GM12873 (cell line): ENCODE measurements around the gene DNAH14.

ENCODE experiments used
- TF ChIP-seq, protein P1 (sequence below): IDR thresholded peaks from 2 replicates; pipeline ENCODE4 v1.5.1; 2012; ENCODE audit warnings: low read depth, mild to moderate bottlenecking, moderate library complexity, low read length, control low read depth; ENCODE audit not compliant: insufficient read depth; ENCODE audit errors: missing control alignments

The DNAH14 gene

DNA sequence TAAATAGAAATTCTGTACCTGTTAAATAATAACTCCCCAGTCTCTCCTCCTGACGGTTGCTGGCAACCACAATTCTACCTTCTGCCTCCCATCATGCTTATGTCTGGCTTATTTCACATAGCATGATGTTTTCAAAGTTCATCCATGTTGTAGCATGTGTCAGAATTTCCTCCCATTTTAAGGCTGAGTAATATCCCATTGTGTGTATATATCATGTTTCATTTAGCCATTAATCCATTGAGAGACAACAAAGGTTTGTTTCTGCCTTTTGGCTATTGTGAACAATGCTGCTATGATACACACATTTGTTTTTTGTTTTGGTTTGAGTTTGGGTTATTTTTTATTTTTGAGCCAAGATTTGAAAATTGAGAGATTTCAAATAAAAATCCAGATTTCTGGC is 426.4 kb downstream of the DNAH14 start:
- TF ChIP-seq, protein P1, sequence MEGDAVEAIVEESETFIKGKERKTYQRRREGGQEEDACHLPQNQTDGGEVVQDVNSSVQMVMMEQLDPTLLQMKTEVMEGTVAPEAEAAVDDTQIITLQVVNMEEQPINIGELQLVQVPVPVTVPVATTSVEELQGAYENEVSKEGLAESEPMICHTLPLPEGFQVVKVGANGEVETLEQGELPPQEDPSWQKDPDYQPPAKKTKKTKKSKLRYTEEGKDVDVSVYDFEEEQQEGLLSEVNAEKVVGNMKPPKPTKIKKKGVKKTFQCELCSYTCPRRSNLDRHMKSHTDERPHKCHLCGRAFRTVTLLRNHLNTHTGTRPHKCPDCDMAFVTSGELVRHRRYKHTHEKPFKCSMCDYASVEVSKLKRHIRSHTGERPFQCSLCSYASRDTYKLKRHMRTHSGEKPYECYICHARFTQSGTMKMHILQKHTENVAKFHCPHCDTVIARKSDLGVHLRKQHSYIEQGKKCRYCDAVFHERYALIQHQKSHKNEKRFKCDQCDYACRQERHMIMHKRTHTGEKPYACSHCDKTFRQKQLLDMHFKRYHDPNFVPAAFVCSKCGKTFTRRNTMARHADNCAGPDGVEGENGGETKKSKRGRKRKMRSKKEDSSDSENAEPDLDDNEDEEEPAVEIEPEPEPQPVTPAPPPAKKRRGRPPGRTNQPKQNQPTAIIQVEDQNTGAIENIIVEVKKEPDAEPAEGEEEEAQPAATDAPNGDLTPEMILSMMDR = no peak

DNA sequence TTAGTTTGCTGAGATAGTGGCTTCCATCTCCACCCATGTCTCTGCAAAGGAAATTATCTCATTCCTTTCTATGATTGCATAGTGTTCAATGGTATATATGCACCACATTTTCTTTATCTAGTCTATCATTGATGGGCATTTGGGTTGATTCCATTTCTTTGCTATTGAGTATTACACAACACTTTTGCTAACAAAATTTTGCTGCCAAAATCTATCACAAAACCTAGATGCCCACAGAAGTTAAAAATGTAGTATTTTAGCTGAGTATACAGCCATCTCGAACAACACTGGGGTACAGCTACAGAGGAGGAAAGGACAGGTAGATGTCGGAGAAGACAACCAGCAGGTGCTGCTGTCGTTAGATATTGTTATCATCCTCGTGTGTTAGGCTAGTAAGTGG is 430.6 kb downstream of the DNAH14 start:
- TF ChIP-seq, protein P1 = no peak

DNA sequence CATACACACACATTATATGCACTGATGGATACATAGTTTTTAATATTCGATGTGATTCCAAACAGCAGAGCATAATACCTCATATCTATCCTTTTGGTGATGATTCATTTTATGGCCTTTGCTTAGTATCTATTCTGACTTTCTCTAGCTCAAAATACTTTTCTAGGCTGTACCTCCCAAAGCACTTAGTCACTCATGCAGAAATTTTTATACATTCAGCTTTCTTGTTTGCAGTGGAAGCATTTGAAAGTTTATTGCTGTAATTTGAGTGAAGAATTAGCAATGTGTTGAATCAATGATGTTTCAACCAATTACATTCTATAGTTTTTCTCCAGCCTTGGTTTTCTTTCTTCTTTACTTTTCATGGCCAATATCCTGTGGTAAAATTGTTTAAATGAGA is 431.7 kb downstream of the DNAH14 start:
- TF ChIP-seq, protein P1 = no peak

DNA sequence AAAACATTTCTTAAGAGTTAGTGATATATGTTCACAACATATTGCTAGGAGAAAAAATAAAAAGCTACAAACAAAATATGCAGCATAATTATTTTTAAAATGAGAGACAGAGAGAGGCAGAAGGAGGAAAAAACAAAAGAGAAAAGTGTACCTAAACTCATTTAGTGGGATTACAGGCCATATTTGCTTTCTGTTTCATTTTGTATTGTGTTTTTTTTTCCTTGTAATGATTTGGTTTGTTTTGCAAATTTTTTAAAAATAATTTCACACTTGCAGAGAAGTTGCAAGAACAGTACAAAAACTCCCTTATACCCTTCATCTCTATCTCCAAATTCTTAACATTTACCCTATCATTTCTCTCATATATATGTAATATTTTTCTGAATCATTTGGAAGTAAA is 433.3 kb downstream of the DNAH14 start:
- TF ChIP-seq, protein P1 = no peak

DNA sequence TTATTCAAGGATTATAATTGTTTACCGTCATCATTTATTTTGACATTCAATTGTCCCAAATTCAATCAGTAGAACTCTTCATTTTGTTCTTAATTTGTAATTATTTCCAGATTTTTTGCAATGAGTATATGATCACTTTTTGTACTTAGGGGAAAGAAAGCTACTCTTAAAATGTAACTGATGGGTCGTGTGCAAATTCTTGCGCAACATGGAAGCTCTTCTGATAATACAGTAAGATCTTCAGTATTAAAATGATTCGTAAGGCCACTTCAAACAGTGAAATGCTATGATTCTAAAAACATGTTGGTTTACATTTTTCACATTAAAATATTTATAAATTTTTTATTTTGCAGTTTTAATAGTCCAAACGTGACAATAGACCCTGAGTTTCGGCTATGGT is 435.0 kb downstream of the DNAH14 start:
- TF ChIP-seq, protein P1 = no peak

DNA sequence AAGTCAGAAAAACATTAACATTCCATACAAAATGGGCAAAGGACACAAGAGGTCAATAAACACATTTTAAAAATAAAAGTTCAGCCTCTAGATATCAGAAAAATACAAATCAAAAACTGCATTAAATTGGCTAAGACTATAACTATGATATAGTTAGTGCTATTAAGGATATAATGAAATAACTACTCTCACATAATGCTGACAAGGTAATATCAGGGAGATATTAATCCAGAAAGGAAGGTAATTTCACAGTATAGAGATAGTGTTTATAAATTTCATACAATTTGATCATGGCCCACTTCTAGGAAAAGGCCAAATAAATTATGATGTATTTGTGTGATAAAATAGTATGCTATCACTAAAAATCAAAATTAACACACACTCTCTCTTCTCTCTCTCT is 436.5 kb downstream of the DNAH14 start:
- TF ChIP-seq, protein P1 = no peak

DNA sequence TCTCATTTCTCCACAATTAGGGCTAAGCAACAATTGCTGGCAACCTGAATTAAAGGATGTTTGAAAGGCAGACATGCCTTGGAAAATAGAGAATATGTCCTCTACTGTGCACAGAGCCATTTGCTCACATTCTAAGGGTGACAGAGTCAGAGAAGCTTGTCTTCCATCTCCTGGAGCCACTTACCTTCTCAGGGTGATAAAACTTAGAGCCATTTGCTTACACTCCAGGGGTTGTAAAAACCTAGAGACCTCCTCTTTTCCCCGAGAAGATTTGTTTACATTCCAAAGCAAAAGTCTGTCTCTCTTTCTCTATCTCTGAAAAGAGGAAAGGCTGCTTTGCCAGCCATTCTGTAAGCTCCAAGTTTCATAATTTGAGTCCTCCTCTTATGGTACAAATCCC is 437.1 kb downstream of the DNAH14 start:
- TF ChIP-seq, protein P1 = no peak
